ENCODE results near the gene PCP2. TPM values are rescaled to one million over a fixed set of nuclear protein-coding genes. Genes with fewer than 3 reads are reported as not detected.

PCP2 gene
- total RNA-seq, 1 experiment from 2014 or later: not detected

DNA sequence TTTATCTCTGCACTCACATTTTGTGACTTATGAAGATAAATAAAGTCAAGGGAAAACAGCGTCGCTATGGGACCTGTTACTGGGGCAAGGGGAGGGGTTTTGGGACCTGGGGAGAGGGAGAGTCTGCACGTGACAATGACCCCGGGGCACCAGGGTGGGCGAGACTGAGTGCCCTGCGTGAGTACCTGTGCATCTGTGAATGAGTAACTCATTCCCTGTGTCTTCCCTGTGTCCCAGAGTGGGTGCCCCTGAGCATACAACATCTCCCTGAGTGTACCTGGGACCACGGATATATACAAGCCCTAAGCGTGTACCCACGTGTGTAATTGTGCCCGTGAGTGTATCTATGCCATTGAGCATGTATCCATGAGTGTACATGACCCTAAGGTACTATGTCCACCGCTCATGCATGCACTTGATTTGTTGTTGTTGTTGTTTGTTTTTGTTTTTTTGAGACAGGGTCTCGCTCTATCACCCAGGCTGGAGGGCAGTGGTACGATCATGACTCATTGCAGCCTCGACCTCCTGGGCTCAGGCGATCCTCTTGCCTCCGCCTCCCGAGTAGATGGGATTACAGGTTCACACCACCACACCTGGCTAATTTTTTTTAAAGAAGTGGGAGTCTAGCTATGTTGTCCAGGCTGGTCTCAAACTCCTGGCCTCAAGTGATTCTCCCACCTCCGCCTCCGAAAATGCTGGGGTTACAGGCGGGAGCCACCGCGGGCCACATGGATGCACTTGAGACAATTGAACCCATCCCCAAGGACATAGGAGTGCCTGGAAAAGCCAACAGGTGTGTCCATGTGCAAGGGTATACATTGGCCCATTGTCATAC is 46.5 kb upstream of the PCP2 start:
- Histone ChIP-seq H2BK12ac (ENCODE audit: insufficient read length, low read depth, low read length) (no peak overlapping the region), H3K79me1 (ENCODE audit: insufficient read depth, low read depth, low read length, poor library complexity, severe bottlenecking) (no peaks in the 10 kb centered on the region), H4K20me1 (ENCODE audit: control insufficient read depth, insufficient read depth, insufficient read length) (no peaks in the 10 kb centered on the region), H3K18ac (ENCODE audit: insufficient read length, low read depth, low read length) (no peak overlapping the region), H2AFZ (ENCODE audit: low read length) (no peak overlapping the region), H3K23me2 (ENCODE audit: insufficient read length, low read depth, low read length, poor library complexity, severe bottlenecking) (peaks cover 7% of the 10 kb centered on the region), H3K9ac (ENCODE audit: extremely low read depth, insufficient read length, low read length) (no peak overlapping the region), H3K27me3 (ENCODE audit: insufficient read depth, low read length) (no peaks in the 10 kb centered on the region), H2BK5ac (ENCODE audit: insufficient read length, low read length) (no peak overlapping the region), H3K14ac (ENCODE audit: insufficient read depth, low read length) (no peak overlapping the region), H2BK20ac (ENCODE audit: low read depth, low read length, poor library complexity, severe bottlenecking) (no peak overlapping the region), H2BK15ac (ENCODE audit: low read depth, low read length) (no peak overlapping the region), H3K4me2 (ENCODE audit: insufficient read depth, insufficient read length, low read length) (peak overlapping the region; percentile 11), H3K4ac (ENCODE audit: low read depth, low read length) (no peak overlapping the region), H3K27ac (ENCODE audit: insufficient read length, low read depth, low read length) (no peak overlapping the region), H3K9me3 (ENCODE audit: control insufficient read depth, low read depth, low read length) (no peaks in the 10 kb centered on the region), H4K5ac (ENCODE audit: insufficient read length, low read depth, low read length) (no peak overlapping the region), H2BK120ac (ENCODE audit: low read depth, low read length, poor library complexity, severe bottlenecking) (no peak overlapping the region), H4K91ac (ENCODE audit: insufficient read length, low read depth, low read length) (no peak overlapping the region), H3K4me1 (ENCODE audit: insufficient read depth, low read length) (no peaks in the 10 kb centered on the region), H3T11ph (ENCODE audit: low read length) (no peak overlapping the region), H3K23ac (ENCODE audit: insufficient read length, low read depth, low read length) (no peak overlapping the region), H3K56ac (ENCODE audit: insufficient read length, low read depth, low read length) (no peak overlapping the region), H4K8ac (replicated peaks; ENCODE audit: insufficient read length, low read depth, low read length) (no peak overlapping the region), H3K79me2 (ENCODE audit: insufficient read depth, low read length) (no peaks in the 10 kb centered on the region), H2AK5ac (ENCODE audit: insufficient read length, low read length) (no peak overlapping the region)
- Mint-ChIP-seq H3K36me3 (ENCODE audit: insufficient read depth in 1 of 3, low read depth in 3 of 3) (peaks cover 6 to 18% (median 12%) of the 10 kb centered on the region in 3 experiments), H3K4me1 (peaks cover 10 to 22% of the 10 kb centered on the region in 2 experiments), H3K27me3 (ENCODE audit: low read depth) (peaks cover 46% of the 10 kb centered on the region), H3K9me3 (no peaks in the 10 kb centered on the region; a peak in 1 of 5 replicates), H3K27ac (peak overlapping the region in 1 of 3 experiments; percentile 52; a peak in 2 of 7 replicates), H3K4me3 (peak overlapping the region; percentile 44 to 71)
- TF ChIP-seq, protein P1, sequence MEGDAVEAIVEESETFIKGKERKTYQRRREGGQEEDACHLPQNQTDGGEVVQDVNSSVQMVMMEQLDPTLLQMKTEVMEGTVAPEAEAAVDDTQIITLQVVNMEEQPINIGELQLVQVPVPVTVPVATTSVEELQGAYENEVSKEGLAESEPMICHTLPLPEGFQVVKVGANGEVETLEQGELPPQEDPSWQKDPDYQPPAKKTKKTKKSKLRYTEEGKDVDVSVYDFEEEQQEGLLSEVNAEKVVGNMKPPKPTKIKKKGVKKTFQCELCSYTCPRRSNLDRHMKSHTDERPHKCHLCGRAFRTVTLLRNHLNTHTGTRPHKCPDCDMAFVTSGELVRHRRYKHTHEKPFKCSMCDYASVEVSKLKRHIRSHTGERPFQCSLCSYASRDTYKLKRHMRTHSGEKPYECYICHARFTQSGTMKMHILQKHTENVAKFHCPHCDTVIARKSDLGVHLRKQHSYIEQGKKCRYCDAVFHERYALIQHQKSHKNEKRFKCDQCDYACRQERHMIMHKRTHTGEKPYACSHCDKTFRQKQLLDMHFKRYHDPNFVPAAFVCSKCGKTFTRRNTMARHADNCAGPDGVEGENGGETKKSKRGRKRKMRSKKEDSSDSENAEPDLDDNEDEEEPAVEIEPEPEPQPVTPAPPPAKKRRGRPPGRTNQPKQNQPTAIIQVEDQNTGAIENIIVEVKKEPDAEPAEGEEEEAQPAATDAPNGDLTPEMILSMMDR (conservative IDR thresholded peaks at IDR 0.05): no peak
- WGBS (ENCODE audit: extremely low coverage, insufficient read length, low lambda C conversion rate): no CpG with 5 or more reads among the region's 22 CpGs
- DNase-seq: no peak
